Spinal cord (tissue), 10 donors: ENCODE data around the gene PLK5. TPM values are rescaled to one million over a fixed set of nuclear protein-coding genes. Genes with fewer than 3 reads are reported as not detected.
A peak's percentile ranks its signal among the peaks of the same experiment; 100 is the strongest.

Experiments
- DNase-seq, 6 donors: peaks; one replicate each; pipeline versions ENCODE4 v3.0.0 to v3.0.0-alpha.2; 2013 to 2015; ENCODE audit warnings: low spot score in 6 of 6, low read depth in 4 of 6
- H3K27ac ChIP-seq: one replicate; pipeline ENCODE4 v1.5.1; 2013; ENCODE audit warnings: low read depth, low read length, control low read depth
- H3K27me3 ChIP-seq: one replicate; pipeline ENCODE4 v1.6.1; 2013; ENCODE audit warnings: low read length; ENCODE audit not compliant: control insufficient read depth, insufficient read depth
- H3K36me3 ChIP-seq: one replicate; pipeline ENCODE4 v1.6.1; 2013; ENCODE audit warnings: low read length; ENCODE audit not compliant: control insufficient read depth, insufficient read depth
- H3K4me1 ChIP-seq: one replicate; pipeline ENCODE4 v1.6.1; 2013; ENCODE audit warnings: low read length; ENCODE audit not compliant: control insufficient read depth, insufficient read depth
- H3K4me3 ChIP-seq: one replicate; pipeline ENCODE4 v1.5.1; 2013; ENCODE audit warnings: low read depth, low read length, control low read depth
- H3K9me3 ChIP-seq: one replicate; pipeline ENCODE4 v1.6.1; 2013; ENCODE audit warnings: low read length; ENCODE audit not compliant: control insufficient read depth, insufficient read depth
- WGBS: methylation state at CpG from one replicate; pipeline ENCODE4 v1.1.5; 2013; ENCODE audit warnings: missing lambda C conversion rate; ENCODE audit not compliant: insufficient coverage; 5-methylcytosine and 5-hydroxymethylcytosine counted together
- polyA plus RNA-seq, 2 donors: library from polyadenylated mRNA; unstranded; fragments of 120-200 nt; gene quantifications; one replicate each; pipeline ENCODE4 v1.2.1, GENCODE V29; 2013; ENCODE audit not compliant: insufficient read length in 2 of 2
- total RNA-seq, 2 donors: library from RNA; depleted of rRNA in 1 of 2; stranded (reverse); fragments of 120-200 nt in 1 of 2; fragments of >200 nt in 1 of 2; gene quantifications; one replicate each; pipeline versions ENCODE4 v1.2.3 to v1.2.4, GENCODE V29; 2013 to 2014
- donor health status: healthy.

The PLK5 gene
- total and polyA plus RNA-seq, 4 donors, result 0.59 to 5.9 (median 2.4) TPM

DNA sequence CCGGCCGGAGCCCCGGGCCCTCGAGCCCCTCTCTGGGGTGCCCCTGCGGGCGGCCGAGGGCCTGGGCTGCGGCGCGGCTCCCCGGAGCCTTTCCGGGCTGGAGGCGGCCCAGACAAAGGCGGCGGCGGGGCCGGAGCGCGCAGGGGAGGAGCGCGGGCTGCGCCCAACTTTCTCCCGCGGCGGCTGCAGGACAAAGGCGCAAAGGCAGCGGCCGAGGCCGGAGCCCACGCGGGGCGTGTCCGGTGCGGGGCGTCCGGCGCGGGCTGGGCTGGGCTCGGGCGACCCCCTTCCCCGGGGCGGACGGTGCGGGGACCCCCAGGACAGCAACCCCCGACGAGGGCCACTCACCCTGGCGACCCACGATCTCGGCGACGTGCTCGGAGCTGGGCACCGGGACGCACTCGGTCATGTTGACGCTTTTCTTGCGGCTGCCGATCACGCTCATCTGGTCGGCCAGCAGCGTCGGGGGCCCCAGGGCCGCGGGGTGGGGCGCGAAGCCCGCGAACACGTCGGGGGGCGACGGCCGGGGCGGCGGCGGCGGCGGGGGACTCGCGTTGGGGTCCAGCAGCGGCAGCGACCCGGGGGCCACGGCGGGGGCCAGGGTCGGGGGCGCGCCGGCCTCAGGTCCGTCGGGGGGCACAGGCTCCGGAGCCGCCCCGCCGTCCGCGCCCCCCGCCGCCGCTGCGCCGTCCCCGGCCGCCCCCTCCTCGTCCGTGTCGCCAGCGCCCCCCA, 43.4 kb downstream of the PLK5 start:
- Histone ChIP-seq H3K4me1 (peaks cover 30% of the 10 kb centered on the region), H3K9me3 (no peaks in the 10 kb centered on the region), H3K27me3 (no peaks in the 10 kb centered on the region), H3K36me3 (peaks cover 31% of the 10 kb centered on the region), H3K27ac (peak overlapping the region; percentile 98), H3K4me3 (peak overlapping the region; percentile 90)
- peak in 1 of 6 donors; percentile 25 for DNase-seq
- under 1% methylated on average over 108 of the region's 108 CpGs for WGBS

DNA sequence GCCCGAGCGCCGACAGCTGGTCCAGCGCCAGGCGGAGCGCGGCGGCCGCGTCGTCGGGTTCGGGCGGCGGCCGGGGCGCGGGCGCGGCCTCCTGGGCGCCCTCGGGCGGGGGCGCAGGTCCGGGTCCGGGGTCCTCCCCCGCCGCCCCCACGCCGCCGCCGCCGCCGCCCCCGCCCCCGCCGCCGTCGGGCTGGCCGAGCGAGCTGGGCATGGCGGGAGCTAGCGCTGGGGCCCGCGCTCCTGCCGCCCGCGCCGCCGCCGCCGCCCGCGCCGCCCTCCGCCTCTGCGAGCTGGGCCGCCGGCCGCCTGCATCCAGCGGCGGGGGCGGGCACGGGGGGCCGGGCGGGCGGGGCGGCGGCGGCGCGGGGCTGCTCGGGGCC, 44.0 kb downstream of the PLK5 start:
- H3K36me3 ChIP-seq, result peaks cover 26% of the 10 kb centered on the region
- WGBS, result 0% methylated on average over 62 of the region's 73 CpGs
- no peaks in the 10 kb centered on the region for H3K9me3 ChIP-seq
- DNase-seq, result peak in 2 of 6 donors; percentile 3 to 29
- no peak overlapping the region for H3K4me3 ChIP-seq
- H3K27ac ChIP-seq, result no peak overlapping the region
- peaks cover 30% of the 10 kb centered on the region for H3K4me1 ChIP-seq
- no peaks in the 10 kb centered on the region for H3K27me3 ChIP-seq

DNA sequence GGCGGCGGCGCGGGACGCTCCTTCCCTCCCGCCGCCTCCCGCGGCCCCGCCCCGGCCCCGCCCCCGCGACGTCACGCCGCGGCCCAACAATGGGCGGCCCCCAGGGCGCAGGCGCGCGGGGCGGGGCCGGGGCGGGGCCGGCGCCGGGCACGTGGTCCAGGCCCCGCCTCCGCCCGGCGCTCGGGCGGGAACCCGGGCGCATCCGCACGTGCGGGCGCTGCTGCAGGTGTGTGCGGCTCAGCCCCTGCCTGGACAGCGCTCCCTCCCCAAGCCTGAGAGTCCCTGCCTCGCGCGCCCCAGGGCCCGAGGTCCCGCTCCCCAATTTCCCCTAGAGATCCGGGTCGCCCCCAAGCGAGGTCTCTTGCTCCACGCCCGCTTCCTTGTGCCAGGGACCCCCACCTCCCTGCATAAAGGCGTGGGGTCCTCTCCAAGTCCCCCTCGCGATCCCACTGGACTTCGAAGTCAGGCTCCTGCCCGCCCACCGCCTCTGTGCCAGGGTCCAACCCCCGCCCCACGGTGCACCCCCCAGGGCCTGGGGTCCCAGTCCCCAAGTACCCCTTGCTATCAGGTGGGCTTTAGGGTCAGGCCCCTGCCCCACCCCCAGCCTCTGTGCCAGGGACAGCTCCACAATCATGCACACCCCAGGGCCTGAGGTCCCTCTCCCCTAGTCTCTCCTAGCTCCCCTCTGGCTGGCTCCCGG, 44.6 kb downstream of the PLK5 start, which contains the start of gene MEX3D:
Gene MEX3D, minus strand, starts transcription at position 6 of the 700 bp plus-strand sequence. CDS start 267 bp downstream, outside the sequence.
- DNase-seq, result peak; percentile 13 to 94 (median 69)
- Histone ChIP-seq H3K9me3 (no peaks in the 10 kb centered on the region), H3K27ac (peak within 1 kb of the TSS; percentile 98), H3K4me3 (peak within 1 kb of the TSS; percentile 90), H3K36me3 (peaks cover 20% of the 10 kb centered on the region), H3K27me3 (no peaks in the 10 kb centered on the region), H3K4me1 (peaks cover 26% of the 10 kb centered on the region)
- 6% methylated on average over 62 of the region's 63 CpGs for WGBS

DNA sequence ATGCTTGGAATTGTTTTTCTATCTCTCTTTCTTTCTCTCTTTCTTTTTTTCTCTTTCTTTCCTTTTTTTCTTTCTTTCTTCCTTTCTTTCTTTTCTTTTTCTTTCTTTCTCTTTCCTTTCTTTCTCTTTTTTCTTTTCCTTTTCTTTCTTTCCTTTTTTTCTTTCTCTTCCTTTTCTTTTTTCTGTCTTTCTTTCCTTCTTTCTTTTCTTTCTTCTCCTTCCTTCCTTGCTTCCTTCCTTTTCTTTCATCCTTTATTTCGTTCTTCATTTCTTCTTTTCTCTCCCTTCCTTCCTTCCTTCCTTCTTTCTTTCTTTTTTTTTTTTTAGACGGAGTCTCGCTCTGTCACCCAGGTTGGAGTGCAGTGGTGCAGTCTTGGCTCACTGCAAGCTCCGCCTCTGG, 46.1 kb downstream of the PLK5 start:
- WGBS, result no CpG with 5 or more reads among the region's 4 CpGs
- Histone ChIP-seq H3K36me3 (peaks cover 27% of the 10 kb centered on the region), H3K4me1 (peaks cover 21% of the 10 kb centered on the region), H3K27me3 (no peaks in the 10 kb centered on the region), H3K9me3 (no peaks in the 10 kb centered on the region), H3K27ac (no peak overlapping the region), H3K4me3 (no peak overlapping the region)
- no peak for DNase-seq

DNA sequence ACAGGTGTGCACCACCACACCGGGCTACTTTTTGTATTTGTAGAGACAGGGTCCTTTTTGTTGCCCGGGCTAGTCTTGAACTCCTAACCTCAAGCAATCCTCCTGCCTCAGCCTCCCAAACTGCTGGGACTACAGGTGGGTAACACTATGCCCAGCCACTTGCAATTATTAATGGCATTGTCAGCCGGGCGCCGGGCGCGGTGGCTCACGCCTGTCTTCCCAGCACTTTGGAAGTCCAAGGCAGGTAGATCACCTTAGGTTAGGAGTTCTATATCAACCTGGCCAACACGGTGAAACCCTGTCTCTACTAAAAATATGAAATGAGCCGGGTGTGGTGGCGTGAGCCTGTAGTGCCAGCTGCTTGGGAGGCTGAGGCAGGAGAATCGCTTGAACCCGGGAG, 47.0 kb downstream of the PLK5 start:
- Histone ChIP-seq H3K27me3 (no peaks in the 10 kb centered on the region), H3K27ac (no peak overlapping the region), H3K4me3 (no peak overlapping the region), H3K4me1 (peaks cover 16% of the 10 kb centered on the region), H3K9me3 (no peaks in the 10 kb centered on the region), H3K36me3 (peaks cover 29% of the 10 kb centered on the region)
- DNase-seq, result no peak
- 100% methylated on average over 3 of the region's 13 CpGs for WGBS

DNA sequence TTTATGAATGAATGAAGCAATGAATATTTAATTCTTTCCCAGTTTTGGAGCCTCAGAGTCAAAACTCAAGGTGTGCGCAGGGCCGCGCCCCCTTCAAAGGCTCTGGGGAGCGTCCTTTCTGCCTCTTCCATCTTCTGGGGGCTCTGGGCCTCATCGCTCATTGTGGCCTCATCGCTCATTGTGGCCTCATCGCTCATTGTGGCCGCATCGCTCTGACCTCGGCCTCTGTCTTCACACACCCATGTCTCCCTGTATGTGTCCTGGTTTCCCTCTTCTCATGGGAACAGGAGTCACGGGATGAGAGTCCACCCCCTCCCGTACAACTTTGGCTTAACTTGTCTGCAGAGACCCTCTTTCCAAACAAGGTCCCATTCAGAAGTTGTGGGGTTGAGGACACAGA, 47.5 kb downstream of the PLK5 start:
- no peaks in the 10 kb centered on the region for H3K9me3 ChIP-seq
- no peaks in the 10 kb centered on the region for H3K27me3 ChIP-seq
- no peak for DNase-seq
- peaks cover 11% of the 10 kb centered on the region for H3K4me1 ChIP-seq
- 91% methylated on average over 7 of the region's 12 CpGs for WGBS
- peaks cover 29% of the 10 kb centered on the region for H3K36me3 ChIP-seq
- no peak overlapping the region for H3K4me3 ChIP-seq
- H3K27ac ChIP-seq, result no peak overlapping the region

DNA sequence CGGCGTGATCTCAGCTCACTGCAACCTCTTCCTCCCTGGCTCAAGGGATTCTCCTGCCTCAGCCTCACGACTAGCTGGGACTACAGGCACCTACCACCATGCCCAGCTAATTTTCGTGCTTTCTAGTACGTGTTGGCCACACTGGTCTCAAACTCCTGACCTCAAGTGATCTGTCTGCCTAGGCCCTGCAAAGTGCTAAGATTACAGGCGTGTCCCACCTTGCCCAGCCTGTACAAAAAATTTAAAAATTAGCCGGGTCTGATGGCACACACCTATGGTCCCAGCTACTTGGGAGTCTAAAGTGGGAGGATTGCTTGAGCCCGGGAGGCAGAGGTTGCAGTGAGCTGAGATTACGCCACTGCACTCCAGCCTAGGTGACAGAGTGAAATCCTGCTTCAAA, 48.9 kb downstream of the PLK5 start:
- no peak overlapping the region for H3K27ac ChIP-seq

DNA sequence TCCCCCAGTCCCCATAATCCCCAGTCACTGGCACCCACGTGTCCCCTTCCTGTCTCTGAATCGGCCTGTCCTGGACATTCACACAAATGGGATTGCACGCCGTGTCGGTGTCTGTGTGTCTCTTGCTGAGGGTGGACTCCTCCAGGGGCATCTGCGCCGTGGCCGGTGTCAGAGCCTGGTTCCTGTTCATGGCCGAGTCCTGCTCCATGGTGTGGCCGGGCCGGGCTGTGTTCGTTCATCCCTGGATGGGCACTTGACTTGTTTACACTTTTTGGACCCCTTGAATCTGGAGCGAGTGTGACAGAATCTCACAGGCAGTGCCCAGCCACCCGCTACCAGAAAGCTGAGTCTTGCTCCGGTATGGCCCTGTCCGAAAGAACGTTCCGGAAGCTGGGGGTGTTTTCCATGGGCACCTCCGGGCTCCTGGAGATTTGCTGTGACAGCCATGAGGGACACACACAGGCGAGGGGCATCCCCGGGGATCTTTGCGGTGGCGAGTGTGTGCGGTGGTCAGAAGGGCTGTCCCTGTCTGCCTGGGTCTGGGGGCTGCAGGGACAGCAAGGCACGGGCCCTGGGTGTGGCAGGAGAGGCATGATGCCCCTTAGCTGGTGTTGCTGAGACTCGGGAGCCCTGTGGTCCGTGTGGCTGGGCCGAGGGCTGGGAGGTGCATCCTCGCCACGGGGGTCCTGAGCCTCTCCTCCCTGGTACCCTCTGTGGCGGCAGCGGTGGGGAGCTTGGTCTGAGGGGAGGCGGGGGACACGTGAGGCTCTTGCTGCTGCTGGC, 50.7 kb downstream of the PLK5 start:
- no peak overlapping the region for H3K27ac ChIP-seq
- H3K9me3 ChIP-seq, result no peaks in the 10 kb centered on the region
- no peaks in the 10 kb centered on the region for H3K27me3 ChIP-seq
- H3K36me3 ChIP-seq, result peaks cover 58% of the 10 kb centered on the region
- peaks cover 3% of the 10 kb centered on the region for H3K4me1 ChIP-seq
- no peak for DNase-seq
- no peak overlapping the region for H3K4me3 ChIP-seq
- WGBS, result 91% methylated on average over 34 of the region's 34 CpGs

More for the DNA sequence above, 48.9 kb downstream of the PLK5 start:
- DNase-seq, result no peak
- Histone ChIP-seq H3K36me3 (peaks cover 43% of the 10 kb centered on the region), H3K4me1 (peaks cover 11% of the 10 kb centered on the region), H3K9me3 (no peaks in the 10 kb centered on the region), H3K27me3 (no peaks in the 10 kb centered on the region), H3K4me3 (no peak overlapping the region)
- 91% methylated on average over 8 of the region's 9 CpGs for WGBS

DNA sequence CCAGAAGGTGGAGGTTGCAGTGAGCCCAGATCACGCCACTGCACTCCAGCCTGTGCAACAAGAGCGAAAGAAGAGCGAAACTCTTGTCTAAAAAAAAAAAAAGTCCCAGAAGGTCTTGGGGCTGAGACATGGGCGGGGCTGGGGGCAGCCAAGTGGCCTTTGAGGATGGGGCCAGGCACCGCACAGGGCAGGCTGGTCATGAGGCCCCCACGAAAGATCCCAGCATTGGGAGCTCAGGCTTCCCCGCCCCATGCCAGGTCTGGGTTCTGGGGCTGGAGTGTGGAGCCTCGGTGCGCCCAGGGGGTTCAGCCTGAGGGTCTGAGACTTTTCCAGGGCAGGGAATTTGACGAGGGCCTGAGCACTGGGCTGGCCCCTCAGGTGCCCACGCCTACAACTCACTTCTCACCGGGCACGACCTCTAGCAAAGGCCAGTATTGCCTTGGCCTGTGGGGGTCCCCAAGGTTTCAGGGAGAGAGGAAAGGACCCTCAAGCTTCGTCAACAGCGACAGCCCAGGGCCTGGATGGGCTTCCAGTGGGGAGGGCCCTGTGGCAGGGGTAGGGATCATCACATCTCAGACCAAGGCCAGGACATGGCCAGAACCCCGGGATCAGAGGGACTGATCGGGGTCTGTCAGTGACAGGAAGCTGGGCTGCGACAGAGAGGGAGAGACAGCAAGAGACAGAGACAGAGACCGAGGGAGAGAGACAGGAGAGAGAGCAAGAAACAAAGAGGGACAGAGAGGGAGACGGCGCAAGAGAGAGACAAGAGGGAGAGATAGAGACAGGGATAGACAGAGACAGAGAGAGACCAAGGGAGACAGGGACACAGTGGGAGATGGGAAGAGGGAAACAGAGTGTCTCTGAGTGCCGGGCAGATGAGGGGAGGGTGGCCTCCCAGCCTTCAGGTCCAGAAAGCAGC, 51.7 kb downstream of the PLK5 start:
- H3K27me3 ChIP-seq, result no peaks in the 10 kb centered on the region
- no peak for DNase-seq
- H3K9me3 ChIP-seq, result no peaks in the 10 kb centered on the region
- no peak overlapping the region for H3K27ac ChIP-seq
- peaks cover 69% of the 10 kb centered on the region for H3K36me3 ChIP-seq
- WGBS, result 89% methylated on average over 19 of the region's 22 CpGs
- no peak overlapping the region for H3K4me3 ChIP-seq
- peaks cover 3% of the 10 kb centered on the region for H3K4me1 ChIP-seq
